ENCODE data around the gene CHSY1.

Gene CHSY1

GRCh38 chr15:101269479-101270223 lies 17.8 kb upstream of the CHSY1 start:
- FAIRE-seq = no peak

GRCh38 chr15:101267320-101268104 lies 15.7 kb upstream of the CHSY1 start:
- FAIRE-seq = no peak

DNA sequence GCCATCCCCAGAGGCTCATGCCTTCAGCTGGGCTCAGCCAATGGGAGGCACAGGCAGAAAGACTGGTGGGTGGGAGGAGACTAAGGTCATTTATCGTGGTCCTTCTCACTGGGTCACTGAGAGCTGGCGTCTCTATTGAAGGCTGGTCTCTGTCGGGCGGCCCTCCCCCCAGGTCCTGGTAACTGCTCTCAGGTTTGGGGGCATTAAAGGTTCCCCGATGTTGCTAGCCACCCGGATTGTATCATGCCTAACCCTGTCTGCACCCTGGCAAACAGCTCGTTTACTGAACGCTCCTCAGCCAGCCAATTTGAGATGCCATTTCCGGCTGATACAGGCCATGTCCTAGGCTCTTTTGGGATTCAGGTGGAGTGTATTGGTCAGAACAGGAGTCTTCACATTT lies 14.9 kb upstream of the CHSY1 start:
- FAIRE-seq = no peak

DNA sequence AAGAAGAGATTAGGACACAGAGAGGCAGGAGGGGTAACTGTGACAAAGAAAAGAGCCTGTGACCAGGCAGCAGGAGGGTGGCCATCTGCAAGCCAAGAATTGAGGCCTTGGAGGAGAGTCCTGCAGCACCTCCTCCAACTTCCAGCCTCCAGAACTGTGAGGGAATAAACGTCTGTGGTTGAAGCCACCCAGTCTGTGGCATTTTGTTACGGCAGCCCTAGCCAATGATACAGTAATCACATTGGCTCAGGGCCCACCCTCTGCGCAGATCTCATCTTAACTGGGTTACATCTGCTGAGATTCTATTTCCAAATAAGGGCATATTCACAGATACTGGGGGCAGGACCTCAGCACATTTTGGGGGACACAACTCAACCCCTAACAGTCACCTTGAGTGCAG lies 14.2 kb upstream of the CHSY1 start:
- no peak for FAIRE-seq

GRCh38 chr15:101264911-101265641 lies 13.2 kb upstream of the CHSY1 start:
- no peak for FAIRE-seq

- no peak for FAIRE-seq
Measured at GRCh38 chr15:101264011-101264410, 12.2 kb upstream of the CHSY1 start.

- no peak for FAIRE-seq
Measured at GRCh38 chr15:101262551-101262950, 10.7 kb upstream of the CHSY1 start.

DNA sequence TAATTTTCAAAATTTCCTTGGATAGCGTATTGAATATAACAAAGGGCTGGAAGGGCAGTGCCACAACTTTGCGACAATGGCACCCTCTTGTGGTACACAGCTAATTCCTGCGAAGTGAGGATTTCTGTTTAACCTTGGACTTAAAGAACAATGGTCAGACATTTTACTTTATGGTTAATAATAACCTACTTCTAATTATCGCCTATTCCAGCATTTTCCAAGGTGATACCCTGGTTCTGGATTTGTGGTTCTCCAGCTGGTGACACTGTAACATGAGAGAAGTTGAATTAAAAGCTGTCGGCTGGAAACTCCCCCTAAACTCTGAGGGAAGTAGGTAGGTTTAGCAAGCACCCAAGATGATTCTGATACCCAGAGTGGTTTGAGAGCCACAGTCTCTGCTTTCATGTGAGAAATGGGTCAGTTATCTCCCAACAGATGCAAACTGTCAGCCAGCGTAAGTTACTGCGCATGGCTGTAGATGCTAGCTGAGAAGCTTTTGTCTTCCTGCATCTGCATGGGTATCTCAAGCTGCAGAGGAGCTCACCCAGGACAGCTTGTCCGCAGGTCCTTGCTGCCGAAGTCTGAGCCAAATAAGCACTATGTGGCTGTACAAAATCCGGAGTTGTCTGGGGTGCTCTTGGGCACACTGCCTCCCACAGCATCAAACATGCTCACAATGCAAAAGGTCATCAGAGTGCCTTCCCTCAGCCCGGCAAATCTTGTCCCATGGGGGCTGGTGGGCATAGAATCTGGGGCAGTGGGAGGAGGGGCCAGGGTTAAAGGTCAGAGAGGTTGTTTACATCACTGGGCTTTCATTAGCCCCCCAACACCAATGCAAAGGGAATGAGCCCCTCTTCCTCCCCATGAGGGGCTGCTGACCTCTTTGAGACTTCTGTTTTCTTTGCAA lies 6.6 kb upstream of the CHSY1 start:
- peak; percentile 65 for FAIRE-seq

GRCh38 chr15:101256757-101257156 lies 4.9 kb upstream of the CHSY1 start:
- FAIRE-seq = no peak

- no peak for FAIRE-seq
Measured at GRCh38 chr15:101255615-101256241, 3.9 kb upstream of the CHSY1 start.

DNA sequence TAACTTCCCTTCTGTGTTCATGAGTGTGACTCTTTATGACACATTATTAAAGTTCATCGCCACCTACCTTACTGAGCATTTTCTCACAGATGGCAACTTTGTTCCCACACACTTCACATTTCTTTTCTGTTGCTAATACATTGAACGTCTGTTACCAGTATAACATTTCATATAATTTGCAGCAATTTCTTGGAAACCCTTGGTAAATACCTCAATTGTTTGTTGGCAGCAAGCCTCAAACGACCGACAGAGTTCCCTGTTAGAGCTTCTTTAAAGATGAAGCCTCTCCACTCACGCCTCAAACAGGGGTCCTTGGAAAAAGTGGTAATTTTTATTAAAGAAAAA lies 3.2 kb upstream of the CHSY1 start:
- no peak for FAIRE-seq

DNA sequence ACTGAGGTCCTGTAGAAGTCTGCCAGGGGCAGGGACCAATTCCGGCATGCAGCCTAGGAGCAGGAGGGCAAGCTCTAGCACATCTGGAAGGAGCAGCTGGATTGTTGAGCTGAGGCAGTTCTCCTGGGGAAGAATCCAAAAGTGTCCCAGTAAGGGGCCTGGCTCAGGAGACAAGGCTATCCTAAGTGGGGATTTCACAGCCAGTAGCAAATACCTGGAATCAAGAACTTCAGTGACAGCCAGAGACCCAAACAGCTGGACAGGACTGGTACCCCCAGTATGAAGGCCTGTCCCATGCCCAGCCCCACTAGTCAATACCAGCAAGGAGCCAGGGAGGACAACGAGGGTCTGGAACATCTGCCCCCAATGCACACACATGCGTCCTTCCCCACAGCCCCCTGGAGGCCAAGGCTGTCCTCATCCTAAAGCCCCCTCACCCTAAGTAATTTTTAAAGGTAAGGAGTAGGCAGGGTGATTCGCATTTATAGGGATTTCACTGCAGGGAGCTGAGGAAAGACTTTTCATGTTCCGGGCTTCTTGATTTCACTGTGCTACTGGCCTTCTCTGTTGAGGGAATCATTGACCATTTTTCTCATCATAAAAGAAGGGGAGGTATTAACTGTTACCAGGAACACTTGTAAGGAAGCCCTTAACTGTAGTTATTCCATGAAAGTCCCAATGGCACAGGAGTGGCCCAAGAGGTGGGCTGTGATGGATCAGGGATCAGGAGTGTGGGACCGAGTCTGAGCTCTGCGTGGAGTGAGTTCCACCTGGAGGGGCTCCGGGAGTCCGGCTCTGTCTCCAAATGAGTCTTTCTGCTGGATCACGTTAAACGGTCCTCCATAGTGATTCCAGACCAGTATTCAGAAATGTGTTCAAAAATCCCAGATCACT lies 2.6 kb upstream of the CHSY1 start:
- no peak for FAIRE-seq

DNA sequence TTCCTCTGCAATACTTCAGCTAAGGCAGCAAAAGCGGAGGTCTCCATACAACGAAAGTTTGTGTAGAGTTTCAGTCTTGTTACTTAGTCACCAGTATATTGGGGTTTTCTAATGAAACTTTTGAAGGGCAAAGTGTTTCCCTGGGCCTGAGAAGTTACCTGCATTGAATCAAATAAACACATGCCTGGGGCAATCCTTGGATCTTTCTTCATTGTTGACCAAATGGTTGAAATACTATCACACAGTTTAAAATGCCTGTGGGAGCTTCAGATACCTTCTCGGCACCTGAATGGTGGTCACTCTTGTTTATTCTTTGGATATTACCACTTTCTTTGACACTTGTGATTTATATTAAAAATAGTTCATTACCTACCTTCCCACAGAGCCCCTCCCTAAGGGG lies 988 bp upstream of the CHSY1 start:
- FAIRE-seq = no peak

- no peak for FAIRE-seq
Measured at GRCh38 chr15:101250873-101251829, 697 bp downstream of the CHSY1 start.

DNA sequence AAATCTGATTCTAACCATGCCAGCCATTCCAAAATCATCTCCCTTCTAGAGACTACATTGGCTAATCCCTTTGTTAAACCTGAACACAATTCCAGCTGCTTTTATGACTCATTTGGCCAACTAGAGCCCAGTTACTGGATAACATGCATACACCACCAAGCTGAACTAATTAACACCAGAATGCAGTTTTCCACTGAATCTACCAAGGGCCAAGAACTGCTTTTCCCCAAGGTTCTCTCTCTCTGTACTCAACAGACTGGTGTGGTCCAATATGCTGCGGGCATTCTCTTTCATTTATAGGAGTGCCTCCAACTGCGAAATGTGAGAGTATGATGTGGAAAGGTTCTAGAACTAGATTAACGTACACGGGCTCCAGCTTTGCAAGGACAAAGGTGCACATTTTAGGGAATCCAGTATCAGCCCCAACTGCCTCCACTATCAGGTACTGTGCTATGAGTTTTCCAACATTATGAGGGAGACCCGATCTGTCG lies 1.5 kb downstream of the CHSY1 start:
- FAIRE-seq = no peak

DNA sequence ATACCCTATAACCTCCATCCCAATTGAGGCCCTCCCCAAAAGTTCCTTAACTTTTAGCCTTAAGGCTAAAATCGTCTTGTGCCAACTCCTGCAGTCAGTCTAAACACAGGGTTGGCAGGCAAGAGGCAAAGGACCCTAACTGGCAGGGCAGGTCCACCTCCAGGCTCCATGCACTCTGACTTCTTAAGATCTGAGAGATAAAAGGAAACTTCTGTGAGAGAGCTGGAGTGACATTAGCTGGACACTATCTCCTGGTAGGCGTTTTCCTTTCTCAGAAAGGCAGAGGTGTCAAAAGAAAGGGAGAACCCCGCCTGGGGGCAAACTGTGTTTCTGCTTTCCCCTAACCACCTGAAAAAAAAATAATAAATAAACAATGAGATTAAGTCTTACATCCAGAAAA lies 3.6 kb downstream of the CHSY1 start:
- no peak for FAIRE-seq

GRCh38 chr15:101246824-101247745 lies 4.8 kb downstream of the CHSY1 start:
- FAIRE-seq = no peak

DNA sequence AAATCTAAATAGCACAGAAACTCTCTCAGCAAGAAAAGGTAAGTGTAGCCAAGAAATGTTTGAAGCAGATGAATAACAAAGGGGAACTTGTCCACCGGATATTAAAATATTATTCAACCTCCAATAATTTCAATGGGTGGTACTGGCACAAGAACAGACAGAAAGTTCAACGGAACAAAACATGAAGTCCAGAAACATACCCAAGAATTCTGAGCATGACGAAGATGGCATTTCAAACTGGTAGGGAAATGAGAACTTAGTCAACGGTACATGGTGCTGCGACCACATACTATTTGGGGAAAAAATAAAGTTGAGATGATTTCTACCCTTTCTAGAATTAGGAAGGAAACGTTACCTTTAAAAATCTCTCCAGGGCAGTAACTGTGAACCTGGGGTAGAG lies 5.5 kb downstream of the CHSY1 start:
- no peak for FAIRE-seq
